T-helper 9 cell (primary cell): ENCODE measurements around the gene USP54.
"Not testable (repeated sequence)": the region's sequence is repeated elsewhere in the genome, so short reads cannot be mapped to it uniquely, and the experiment has no call there.

Experiments used
- DNase-seq: peaks from one replicate; pipeline ENCODE4 v3.0.0-alpha.2; 2020
- total RNA-seq, 2 donors: gene quantifications; one replicate each; lab custom pipeline; 2026; lab: John Stamatoyannopoulos, UW

The USP54 gene, protein sequence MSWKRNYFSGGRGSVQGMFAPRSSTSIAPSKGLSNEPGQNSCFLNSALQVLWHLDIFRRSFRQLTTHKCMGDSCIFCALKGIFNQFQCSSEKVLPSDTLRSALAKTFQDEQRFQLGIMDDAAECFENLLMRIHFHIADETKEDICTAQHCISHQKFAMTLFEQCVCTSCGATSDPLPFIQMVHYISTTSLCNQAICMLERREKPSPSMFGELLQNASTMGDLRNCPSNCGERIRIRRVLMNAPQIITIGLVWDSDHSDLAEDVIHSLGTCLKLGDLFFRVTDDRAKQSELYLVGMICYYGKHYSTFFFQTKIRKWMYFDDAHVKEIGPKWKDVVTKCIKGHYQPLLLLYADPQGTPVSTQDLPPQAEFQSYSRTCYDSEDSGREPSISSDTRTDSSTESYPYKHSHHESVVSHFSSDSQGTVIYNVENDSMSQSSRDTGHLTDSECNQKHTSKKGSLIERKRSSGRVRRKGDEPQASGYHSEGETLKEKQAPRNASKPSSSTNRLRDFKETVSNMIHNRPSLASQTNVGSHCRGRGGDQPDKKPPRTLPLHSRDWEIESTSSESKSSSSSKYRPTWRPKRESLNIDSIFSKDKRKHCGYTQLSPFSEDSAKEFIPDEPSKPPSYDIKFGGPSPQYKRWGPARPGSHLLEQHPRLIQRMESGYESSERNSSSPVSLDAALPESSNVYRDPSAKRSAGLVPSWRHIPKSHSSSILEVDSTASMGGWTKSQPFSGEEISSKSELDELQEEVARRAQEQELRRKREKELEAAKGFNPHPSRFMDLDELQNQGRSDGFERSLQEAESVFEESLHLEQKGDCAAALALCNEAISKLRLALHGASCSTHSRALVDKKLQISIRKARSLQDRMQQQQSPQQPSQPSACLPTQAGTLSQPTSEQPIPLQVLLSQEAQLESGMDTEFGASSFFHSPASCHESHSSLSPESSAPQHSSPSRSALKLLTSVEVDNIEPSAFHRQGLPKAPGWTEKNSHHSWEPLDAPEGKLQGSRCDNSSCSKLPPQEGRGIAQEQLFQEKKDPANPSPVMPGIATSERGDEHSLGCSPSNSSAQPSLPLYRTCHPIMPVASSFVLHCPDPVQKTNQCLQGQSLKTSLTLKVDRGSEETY (N-terminal part only)
- 6.0 to 13.0 reads per million in 2 donors for total RNA-seq

DNA sequence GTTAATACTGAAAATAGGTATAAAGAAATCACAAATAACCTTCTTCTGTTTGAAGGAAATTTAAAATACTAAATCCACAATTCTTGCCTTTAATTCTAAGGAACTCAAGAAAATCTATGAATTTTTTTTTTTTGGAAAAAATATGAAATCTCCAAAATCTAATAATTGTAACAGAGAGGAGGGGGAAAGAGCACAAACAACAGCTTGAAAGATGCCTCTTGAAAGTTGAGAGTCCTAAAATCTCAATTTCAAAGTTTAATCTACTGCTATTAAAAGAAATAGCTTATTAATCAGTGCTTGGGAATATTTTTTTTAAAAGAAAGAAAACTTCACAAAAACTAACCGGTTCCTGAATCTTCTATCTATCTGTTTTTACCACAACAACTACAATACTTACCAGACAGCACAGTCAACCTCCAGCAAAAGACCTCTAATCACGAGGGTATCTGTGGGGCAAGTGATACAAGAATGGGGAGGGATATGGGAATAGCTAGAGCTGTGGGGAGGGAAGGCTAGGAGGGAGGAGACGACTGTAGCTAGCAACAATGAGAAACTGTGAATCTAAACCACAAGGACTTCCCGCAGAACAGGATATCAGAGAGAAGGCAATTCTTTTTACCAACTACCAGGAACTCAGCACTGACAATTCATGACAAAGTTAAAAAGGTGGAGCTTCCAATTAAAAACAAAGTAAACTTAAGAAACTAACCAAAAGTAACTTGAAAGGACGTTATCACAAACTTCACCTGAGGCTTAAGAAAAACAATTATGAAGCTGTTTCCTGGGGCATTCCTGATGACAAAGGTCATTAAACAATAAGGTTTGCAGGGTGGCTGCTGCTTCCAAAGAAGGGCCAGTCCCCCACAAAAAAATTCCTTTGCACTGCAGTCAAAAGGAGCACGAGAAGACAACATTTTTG, at the start of gene USP54:
Gene USP54 (minus strand): TSS at position 462 of the 919 bp plus-strand sequence. CDS start 15,684 bp downstream, outside the sequence.
- DNase-seq, result no peak

DNA sequence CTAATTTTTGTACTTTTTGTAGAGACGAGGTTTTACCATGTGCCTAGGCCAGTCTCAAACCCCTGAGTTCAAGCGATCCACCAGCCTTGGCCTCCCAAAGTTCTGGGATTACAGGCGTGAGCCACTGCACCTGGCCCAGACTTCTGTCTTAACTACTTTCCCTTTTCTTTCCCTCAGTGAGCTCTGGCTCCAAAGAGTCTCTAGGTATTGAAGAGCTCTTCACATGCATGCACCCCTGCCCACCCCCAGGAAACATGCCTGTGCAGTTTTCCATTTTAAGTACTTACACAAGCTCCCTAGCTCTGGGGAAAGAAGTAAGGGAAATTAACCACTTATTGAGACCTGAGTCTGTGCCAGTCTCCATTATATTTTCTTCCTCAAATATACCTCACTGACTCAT, 48.1 kb upstream of the USP54 start:
- no peak for DNase-seq

DNA sequence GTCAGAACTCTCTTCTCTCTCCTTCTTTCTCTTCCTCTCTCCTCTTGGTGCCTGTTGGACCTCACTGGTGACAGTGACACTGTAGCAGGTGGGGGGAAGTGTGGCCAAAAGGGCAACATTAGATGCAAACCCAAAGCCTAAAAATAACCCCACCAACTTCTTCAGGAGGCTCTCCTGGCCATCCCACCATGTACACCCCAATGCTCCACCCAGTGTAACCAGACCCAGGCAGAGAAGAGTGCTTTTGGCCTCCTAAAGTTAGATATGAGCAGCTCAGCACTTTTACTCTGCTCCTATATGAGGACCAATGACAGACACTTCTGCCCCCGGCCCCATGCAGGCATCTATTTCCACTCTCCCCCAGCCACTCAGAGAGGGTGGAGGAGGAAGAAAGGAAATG, 44.6 kb upstream of the USP54 start:
- no peak for DNase-seq

DNA sequence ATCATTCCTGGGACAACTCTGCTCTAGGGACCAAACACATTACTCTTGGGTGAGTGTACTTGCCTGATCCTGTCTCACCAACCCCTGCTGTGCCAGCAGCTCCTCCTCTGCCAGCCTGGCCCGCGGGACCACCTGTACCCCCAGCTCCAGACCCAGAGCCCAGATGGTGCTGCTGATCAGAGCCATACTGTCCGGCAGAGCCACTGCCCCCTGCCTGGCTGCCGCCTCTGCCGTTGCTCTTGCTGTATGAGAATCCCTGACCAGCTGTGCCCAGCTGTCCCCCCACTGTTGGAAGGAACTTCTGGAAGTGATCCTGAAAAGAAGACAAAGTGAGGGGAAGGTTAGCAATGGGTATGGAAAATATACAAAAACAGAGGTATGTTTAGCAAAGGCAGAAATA, 43.3 kb upstream of the USP54 start:
- DNase-seq, result no peak

DNA sequence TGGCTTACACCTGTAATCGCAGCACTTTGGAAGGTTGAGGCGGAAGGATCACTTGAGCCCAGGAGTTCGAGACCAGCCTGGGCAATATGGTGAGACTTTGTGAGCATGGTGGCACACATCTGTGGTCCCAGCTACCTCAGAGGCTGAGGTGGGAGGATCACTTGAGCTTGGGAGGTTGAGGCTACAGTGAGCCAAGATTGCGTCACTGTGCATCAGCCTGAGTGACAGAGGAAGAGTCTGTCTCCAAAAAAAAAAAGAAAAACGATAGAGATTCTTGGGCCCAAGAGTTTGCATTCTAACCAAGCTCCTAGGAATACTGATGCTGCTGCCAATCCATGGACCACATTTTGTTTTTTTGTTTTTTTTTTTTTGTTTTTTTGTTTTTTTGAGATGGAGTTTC, 38.0 kb upstream of the USP54 start:
- DNase-seq, result no peak

DNA sequence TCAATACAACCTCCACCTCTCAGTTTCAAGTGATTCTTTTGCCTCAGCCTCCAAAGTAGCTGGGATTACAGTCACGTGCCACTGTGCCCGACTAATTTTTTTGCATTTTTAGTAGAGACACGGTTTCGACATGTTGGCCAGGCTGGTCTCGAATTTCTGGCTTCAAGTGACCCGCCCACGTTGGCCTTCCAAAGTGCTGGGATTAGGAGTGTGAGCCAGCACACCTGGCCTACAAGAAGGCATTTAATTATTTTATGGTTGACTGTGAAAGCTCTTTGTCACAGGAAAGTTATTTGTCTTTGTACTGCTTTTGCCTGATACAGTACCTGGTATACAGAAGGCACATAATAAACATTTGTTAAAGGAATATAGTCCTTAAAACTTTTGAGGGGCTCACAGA, 37.3 kb upstream of the USP54 start:
- DNase-seq, result no peak

DNA sequence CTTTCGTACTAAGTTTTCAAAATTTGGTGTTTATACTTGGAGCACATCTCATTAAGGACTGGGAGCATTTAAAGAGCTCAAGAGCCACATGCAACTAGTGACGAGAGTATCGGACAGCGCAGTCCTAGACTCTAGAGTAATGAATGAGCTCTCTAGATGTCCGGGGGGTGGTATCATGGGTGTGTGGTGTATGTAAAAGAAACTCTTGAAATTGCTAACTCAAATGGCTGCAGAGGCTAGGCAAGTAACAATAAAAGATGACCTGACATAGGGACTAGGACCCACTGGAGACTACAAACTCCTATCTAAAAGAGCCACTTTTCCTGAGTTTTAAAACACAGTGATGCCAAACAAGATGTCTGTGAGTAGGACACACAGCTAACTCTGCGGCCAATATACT, 36.2 kb upstream of the USP54 start:
- no peak for DNase-seq

DNA sequence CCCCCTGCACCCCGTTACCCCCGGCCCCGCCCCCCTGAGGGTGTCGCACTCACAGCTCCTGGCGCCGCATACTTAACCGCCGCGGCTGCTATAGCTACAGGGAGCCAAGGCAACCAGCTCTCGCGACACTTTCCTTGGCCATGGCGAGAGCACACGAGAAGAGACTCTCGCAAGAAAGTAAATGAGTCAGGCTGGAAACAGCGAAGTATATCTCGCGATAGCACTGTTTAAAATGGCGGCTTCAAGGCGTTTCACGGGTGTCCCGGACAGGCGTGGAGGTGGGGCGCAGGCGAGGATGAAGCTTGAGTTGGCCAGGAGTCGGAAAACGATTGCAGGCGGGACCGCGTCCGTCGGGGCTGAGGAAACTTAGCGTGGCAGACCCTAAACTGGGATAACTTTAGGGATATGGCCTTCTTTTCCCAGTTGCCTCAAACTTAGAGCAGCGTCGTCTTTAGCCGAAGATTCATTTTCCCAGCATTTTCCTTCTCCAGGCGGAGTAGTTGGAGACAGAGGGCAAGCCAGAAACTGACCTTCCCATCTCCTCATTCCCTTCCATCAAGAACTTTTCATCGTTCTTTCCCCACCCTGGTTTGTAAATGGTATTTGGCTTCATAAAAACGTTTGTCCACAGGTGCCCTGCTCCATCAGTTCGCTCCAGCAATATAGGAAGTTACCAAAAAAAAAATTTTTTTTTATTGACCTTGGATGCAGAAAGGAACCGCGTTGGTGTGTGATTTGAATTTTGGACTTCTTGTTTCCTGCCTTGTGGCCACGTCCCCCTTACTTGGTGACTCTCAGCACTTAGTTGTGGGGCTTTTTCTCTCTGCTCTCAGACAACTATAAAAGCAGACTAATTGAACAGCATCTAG, 35.0 kb upstream of the USP54 start:
- DNase-seq, result peak; percentile 93

DNA sequence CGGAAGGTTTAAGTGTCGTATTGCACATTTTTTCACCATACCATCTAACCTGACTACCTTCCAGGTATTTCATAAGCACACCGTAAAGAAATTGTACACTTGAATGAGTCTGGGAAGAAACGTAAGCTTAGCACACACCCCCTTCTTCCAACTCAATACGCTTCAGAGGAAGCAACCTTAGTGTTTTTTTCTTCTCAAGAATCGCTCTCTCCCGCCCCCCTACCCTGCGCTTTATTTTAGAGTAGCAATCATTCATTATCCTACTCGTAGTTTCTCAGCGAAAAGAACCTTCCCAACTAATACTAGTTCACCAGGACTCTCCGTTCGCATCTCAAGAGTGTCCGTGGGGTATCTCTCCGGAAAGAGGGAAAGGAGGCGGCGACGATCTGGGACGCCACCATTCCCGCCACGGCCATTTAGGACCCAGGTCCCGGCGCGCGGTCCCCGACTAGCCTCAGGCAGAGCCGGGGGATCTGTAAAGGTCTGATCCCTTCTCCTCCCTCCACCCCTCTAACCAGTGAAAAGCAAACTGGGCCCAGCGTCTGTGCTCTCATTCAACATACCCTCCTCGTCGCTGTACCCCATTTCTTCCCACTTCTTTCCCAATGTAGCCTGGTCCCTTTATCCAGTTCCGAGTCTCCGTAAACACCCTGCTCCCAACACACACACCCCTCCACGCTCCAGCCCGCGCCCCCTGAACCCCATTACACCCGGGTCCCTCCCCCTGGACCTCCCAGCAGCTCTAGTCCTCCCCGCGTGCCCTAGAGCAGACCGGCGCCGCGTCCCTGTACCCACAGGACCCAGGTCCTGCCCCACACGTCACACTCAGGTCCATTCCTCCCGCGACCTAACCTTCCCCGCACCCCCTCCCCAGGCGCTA, 34.1 kb upstream of the USP54 start:
- peak; percentile 8 for DNase-seq

DNA sequence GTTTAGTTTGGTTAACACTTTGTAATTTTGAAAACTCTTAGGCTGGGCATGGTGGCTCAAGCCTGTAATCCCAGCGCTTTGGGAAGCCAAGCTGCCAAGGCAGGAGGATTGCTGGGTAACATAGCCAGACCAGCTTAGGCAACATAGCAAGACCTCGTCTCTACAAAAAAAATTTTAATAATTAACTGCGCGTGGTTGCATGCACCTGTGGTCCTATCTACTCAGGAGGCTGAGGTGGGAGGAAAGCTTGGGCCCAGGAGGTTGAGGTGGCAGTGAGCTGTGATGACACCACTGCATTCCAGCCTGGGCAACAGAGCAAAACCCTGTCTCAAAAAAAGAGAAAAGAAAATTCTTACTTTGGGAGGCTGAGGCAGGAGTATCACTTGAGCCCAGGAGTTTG, 31.9 kb upstream of the USP54 start:
- DNase-seq, result no peak

DNA sequence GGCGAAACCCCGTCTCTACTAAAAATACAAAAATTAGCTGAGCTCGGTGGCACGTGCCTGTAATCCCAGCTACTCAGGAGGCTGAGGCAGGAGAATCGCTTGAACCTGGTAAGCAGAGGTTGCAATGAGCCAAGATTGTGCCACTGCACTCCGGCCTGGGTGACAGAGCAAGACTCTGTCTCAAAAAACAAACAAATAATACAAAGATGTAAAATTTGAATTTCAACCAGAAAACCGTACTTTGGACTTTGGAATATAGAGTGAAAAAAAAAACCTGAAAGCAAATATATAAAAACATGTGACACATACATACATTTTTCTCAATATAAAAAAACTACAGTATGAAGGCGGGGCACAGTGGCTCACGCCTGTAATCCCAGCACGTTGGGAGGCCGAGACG, 29.8 kb upstream of the USP54 start:
- DNase-seq, result not testable (repeated sequence)

DNA sequence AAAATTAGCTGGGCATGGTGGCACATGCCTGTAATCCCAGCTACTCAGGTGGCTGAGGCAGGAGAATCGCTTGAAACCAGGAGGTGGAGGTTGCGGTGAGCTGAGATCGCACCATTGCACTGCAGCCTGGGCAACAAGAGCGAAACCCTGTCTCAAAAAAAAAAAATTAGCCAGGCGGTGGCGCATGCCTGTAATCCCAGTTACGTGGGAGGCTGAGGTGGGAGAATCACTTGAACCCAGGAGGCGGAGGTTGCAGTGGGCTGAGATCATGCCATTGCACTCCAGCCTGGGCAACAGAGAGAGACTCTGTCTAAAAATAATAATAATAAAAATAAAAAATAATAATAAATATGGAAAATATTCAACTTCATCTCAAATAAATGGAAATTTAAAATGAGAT, 26.0 kb upstream of the USP54 start:
- DNase-seq, result not testable (repeated sequence)

DNA sequence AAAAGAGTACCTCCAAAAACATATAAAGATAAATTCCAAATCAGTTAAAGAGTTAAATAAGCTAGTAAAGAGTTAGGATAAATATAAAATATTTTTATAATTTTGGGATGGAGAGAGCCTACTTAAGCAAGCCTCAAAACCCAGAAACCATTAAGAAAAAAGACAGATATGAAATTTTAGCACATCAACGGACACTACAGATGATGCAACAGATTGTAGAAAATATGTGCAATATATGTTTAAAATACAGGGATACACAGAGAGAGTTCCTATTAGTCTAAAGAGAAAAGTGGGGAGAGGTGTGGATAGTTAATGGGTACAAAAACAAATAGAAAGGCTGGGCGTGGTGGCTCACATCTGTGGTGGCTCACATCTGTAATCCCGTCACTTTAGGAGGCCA, 23.6 kb upstream of the USP54 start:
- no peak for DNase-seq

DNA sequence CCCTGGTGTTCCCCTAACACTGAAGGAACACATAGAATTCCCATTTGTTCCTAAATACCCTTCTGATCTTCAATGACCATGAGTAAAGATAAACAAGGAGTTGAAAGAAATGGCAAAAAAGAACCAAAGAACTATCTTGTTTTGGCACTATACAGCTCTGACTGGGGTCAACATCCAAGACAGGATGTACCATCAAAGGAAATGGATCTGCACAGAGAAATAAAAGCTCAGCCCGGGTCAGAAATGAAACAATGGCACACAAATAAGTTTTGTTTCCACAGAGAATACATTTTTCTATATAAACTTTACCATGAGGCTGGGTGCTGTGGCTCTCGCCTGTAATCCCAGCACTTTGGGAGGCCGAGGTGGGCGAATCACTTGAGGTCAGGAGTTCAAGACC, 18.0 kb upstream of the USP54 start:
- no peak for DNase-seq

DNA sequence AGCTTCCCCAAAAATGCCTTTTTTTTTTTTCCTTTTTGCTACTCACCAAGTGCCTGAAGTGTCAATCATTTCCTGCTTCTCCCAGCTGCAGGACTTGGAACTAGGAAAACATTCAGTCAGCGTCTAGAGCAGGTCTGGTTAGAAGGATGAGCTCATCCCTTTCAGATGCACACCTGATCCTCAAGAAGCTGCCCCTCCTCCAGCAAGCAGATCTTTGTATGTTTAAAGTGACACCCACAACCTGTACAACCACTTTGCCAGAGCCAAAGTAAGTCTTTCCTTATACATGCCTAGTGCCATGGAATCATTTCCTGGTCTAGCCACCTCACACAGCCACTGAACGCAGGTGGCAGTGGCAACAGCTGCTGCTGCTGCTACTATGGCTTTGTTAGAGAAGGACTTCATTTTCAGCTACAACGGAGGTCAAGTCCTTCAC, 10.4 kb upstream of the USP54 start:
- no peak for DNase-seq

DNA sequence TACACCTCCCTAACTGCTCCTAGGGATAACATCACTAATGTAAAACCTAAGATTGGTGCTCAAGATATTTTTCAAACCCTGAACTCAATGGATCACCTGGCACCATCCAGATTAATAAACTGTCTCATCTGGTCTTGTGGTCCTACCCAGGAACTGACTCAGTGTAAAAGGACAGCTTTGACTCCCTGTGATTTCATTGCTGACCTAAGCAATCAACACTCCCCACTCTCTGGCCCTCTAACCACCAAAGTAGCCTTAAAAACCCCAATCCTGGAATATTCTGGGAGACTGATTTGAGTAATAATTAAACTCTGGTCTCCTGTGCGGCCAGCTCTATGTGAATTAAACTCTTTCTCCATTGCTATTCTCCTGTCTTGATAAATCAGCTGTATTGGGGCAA, 6.2 kb upstream of the USP54 start:
- DNase-seq, result no peak

DNA sequence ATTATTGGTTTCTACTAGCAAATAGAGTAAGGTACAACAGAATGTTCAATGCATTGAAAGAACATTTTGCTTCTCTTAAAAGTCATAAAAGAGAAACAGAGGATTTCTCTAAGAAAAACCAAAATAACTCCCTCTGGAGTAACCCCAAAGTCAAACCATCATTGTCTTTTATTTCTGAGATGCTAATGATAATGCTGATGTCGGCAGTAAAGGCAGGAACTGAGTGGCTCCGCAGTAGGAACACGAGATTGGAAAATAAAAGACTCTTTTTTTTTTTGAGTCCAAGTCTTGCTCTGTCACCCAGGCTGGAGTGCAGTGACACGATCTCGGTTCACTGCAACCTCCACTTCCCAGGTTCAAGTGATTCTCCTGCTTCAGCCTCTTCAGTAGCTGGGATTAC, 2.7 kb upstream of the USP54 start:
- DNase-seq, result no peak

DNA sequence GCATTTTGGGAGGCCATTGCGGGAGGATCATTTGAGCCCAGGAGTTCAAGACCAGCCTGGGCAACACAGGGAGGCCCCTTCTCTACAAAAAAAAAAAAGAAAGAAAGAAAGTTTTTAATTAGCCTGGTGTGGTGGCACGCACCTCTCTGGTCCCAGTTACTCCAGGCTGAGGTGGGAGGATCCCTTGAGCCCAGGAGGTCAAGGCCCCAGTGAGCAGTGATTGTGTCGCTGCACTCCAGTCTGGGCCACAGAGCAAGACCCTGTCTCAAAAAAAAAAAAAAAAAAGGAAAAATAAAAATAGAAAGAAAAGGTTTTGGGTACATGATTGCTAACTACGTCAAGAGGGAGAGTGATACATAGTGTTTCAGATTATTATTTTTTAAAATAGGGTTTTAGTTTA, 2.0 kb upstream of the USP54 start:
- DNase-seq, result no peak

DNA sequence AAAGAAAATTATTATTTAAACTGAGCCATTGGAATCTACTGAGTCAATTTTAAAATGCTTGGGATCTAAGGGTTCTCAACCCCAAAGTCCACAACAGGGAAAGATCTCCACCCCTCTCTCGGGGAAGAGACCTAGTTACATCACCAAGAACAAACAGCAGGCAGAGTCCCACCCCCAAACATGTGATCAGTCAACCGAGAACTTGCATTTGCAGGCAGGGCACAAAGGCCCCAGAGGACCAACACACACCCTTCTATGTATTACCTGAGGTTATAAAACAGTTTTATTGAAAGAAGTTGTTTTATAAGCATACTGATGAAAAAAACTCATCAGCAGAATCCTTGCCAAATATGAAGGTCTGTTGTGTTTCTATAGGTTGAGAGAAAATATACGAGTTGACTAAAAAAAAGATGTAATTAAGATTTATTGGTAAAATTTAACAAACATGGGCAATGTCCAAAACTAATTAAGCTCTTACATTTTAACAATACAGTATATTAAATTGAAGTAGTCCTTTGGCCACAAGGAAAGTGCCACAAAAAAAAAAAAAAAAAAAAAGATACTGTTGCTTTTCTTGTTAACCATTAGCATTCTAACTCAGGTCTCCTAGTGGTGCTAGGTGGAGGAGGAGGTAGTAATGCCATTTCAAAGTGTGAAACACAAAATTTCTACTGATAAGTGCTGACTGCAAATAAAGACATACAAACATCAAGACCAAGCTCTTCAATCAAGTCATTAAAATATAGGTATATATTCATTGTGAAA, 975 bp upstream of the USP54 start:
- DNase-seq, result no peak
